ENCODE measurements around the gene LRRC31. TPM values are rescaled to one million over a fixed set of nuclear protein-coding genes. Genes with fewer than 3 reads are reported as not detected.

Gene LRRC31
- polyA plus RNA-seq, 1 experiment = not detected

DNA sequence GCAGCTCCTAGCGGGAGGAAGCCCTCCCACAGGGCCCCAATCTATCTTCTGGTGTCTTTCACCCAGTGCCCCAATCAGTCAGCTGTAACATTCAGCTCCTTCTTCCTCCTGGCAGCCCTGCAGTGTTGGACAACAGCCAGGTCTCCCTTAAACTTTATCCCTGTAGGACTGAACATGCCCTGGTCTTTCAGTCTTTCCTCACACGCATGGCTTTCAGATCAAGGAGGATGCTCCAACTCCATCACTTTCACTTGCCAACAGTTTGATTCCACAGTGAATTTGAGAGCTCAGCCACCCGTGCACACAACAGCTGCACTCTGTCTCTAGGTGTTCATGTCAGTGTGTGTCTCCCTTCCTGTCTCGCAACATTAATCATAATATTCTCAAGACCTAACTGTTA, 28.6 kb downstream of the LRRC31 start:
- H3K4me3 ChIP-seq (ENCODE audit: low read depth, low read length) = no peak overlapping the region
- TF ChIP-seq, protein P1, sequence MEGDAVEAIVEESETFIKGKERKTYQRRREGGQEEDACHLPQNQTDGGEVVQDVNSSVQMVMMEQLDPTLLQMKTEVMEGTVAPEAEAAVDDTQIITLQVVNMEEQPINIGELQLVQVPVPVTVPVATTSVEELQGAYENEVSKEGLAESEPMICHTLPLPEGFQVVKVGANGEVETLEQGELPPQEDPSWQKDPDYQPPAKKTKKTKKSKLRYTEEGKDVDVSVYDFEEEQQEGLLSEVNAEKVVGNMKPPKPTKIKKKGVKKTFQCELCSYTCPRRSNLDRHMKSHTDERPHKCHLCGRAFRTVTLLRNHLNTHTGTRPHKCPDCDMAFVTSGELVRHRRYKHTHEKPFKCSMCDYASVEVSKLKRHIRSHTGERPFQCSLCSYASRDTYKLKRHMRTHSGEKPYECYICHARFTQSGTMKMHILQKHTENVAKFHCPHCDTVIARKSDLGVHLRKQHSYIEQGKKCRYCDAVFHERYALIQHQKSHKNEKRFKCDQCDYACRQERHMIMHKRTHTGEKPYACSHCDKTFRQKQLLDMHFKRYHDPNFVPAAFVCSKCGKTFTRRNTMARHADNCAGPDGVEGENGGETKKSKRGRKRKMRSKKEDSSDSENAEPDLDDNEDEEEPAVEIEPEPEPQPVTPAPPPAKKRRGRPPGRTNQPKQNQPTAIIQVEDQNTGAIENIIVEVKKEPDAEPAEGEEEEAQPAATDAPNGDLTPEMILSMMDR (IDR thresholded peaks at IDR 0.05; ENCODE audit: low read depth, low read length) = no peak
- H3K27me3 ChIP-seq (ENCODE audit: control insufficient read depth, insufficient read depth, low read length) = no peaks in the 10 kb centered on the region
- CTCF ChIA-PET = no interaction called here
- no peak overlapping the region for H3K27ac ChIP-seq (ENCODE audit: low read depth, low read length)
- no peak for DNase-seq (ENCODE audit: low read depth, low spot score)
- POLR2A ChIA-PET = no interaction called here
- no peaks in the 10 kb centered on the region for H3K9me3 ChIP-seq (ENCODE audit: control insufficient read depth, insufficient read depth, low read length)

DNA sequence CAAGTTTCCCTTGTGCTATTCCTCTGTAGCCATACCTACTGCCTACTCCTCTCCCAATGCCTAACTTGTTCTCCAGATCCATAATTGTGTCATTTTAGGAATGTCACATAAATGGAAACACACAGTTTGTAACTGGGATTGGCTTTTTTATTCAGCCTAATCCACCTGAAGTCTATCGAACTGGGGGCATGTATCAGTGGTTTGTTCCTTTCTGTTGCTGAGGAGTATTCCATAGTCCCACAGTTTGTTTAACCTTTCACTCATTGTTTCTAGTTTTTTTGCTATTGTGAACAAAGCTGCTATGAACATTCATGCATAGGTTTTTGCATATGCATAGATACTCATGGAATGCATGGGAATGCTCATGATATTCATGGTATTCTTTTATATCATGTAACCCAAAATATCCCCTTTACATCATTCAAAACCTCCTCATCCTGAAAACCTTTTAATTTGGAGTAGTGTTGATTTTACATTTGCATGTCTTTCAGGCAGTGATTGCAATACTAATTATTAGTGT, 31.2 kb downstream of the LRRC31 start:
- Histone ChIP-seq H3K27ac (ENCODE audit: low read depth, low read length) (no peak overlapping the region), H3K9me3 (ENCODE audit: control insufficient read depth, insufficient read depth, low read length) (no peaks in the 10 kb centered on the region), H3K27me3 (ENCODE audit: control insufficient read depth, insufficient read depth, low read length) (no peaks in the 10 kb centered on the region), H3K4me3 (ENCODE audit: low read depth, low read length) (no peak overlapping the region)
- CTCF ChIA-PET = no interaction called here
- TF ChIP-seq, protein P1 (IDR thresholded peaks at IDR 0.05; ENCODE audit: low read depth, low read length) = no peak
- POLR2A ChIA-PET = no interaction called here
- no peak for DNase-seq (ENCODE audit: low read depth, low spot score)

DNA sequence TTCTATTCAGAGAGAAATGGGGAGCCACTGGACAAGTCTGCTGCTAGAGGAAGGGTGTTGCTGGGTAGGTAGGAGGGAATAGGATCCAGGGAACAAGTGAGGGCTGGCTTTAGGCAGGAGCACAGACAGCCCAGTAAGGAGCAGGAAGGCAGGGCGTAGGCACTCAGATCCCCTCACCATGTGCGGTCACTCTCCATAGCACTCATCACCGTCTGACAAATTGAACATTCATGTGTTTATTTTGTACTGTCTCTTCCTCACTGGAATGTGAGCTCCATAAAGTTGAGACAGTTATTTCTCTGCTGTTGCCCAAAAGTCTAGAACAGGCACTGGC, 32.8 kb downstream of the LRRC31 start:
- POLR2A ChIA-PET = no interaction called here
- TF ChIP-seq, protein P1 (IDR thresholded peaks at IDR 0.05; ENCODE audit: low read depth, low read length) = no peak
- CTCF ChIA-PET = no interaction called here
- Histone ChIP-seq H3K27me3 (ENCODE audit: control insufficient read depth, insufficient read depth, low read length) (no peaks in the 10 kb centered on the region), H3K4me3 (ENCODE audit: low read depth, low read length) (no peak overlapping the region), H3K9me3 (ENCODE audit: control insufficient read depth, insufficient read depth, low read length) (no peaks in the 10 kb centered on the region), H3K27ac (ENCODE audit: low read depth, low read length) (peak overlapping the region; percentile 22)
- no peak for DNase-seq (ENCODE audit: low read depth, low spot score)

DNA sequence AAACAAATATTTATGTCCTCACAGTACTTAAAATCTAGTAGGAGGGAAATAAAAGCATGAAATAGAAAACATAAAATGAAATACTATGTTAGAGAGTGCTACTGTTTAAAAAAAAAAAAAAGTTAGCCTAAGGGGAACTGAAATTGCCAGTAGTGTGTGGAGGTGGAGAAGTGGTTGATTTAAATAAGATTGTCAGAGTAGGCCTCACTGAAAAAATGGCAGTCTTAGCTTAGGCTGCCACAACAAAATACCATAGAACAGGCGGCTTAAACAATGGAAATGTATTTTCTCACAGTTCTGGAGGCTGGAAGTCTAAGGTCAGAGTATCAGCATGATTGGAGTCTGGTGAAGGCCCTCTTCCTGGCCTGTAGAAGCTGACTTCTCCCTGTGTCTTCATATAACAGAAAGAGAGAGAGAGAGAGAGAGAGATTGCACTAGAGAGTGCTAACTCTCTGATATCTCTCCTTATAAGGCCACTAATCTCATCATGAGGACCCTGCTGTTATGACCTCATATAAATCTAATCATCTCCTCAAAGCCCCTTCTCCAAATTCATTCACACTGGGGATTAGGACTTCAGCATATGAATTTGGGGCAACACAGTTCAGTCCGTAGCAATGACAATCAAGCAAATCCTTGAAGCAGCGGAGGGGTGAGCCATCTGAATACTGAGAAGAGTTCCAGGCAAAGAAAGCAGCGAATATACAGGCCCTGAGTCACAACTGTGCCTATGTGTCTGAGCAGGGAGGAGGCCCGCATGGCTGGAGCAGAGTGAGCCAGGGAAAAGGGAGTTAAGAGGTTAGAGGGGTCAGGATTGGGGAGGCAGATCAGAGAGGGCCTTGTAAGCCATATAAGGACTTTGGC, 33.4 kb downstream of the LRRC31 start:
- Histone ChIP-seq H3K27ac (ENCODE audit: low read depth, low read length) (peak overlapping the region; percentile 22), H3K9me3 (ENCODE audit: control insufficient read depth, insufficient read depth, low read length) (no peaks in the 10 kb centered on the region), H3K4me3 (ENCODE audit: low read depth, low read length) (no peak overlapping the region), H3K27me3 (ENCODE audit: control insufficient read depth, insufficient read depth, low read length) (no peaks in the 10 kb centered on the region)
- CTCF ChIA-PET = no interaction called here
- POLR2A ChIA-PET = interaction anchor here (0.6 kb wide), 1 partner anchor 63 kb away, joined by 3 read pairs; the partner anchor contains the start of gene MYNN
- no peak for DNase-seq (ENCODE audit: low read depth, low spot score)
- TF ChIP-seq, protein P1 (IDR thresholded peaks at IDR 0.05; ENCODE audit: low read depth, low read length) = no peak

- no peak for DNase-seq (ENCODE audit: low read depth, low spot score)
- Histone ChIP-seq H3K27me3 (ENCODE audit: control insufficient read depth, insufficient read depth, low read length) (no peaks in the 10 kb centered on the region), H3K4me3 (ENCODE audit: low read depth, low read length) (no peak overlapping the region), H3K9me3 (ENCODE audit: control insufficient read depth, insufficient read depth, low read length) (no peaks in the 10 kb centered on the region), H3K27ac (ENCODE audit: low read depth, low read length) (no peak overlapping the region)
- POLR2A ChIA-PET = interaction anchor here (0.6 kb wide), 1 partner anchor 64 kb away, joined by 3 read pairs; no protein-coding TSS in a partner anchor
- CTCF ChIA-PET = no interaction called here
- TF ChIP-seq, protein P1 (IDR thresholded peaks at IDR 0.05; ENCODE audit: low read depth, low read length) = no peak
These were observed 34.2 kb downstream of the LRRC31 start for GRCh38 chr3:169835533-169835932.

All from AG04450 (cell line).